Gastrocnemius medialis (tissue), 4 donors: Measurements from ENCODE around the gene CACNA1A.

Experiments
- CTCF ChIP-seq, 5 experiments: fragments of 450-650 bp in 3 of 5; fragments of 200-600 bp in 2 of 5; sonication (generic) in 2 of 5; IDR thresholded peaks in 4 of 5; conservative IDR thresholded peaks in 1 of 5; 1 replicate in 4 of 5; 2 replicates in 1 of 5; pipeline ENCODE4 v1.5.1; 2016 to 2019; ENCODE audit warnings: antibody characterized with exemption in 5 of 5, mild to moderate bottlenecking in 3 of 5, moderate library complexity in 3 of 5
- POLR2A ChIP-seq, 2 donors: fragments of 450-650 bp; IDR thresholded peaks; one replicate each; pipeline ENCODE4 v1.6.1; 2017; ENCODE audit warnings: antibody characterized with exemption in 2 of 2, mild to moderate bottlenecking in 2 of 2, moderate library complexity in 2 of 2

GRCh38 chr19:13478576-13478975, 27.7 kb downstream of the CACNA1A start:
- TF ChIP-seq CTCF (IDR thresholded peaks at IDR 0.05 in 4 of 5, conservative IDR thresholded peaks at IDR 0.05 in 1 of 5) (no peak), POLR2A (IDR thresholded peaks at IDR 0.05) (no peak)
